Dedifferentiated amniotic fluid mesenchymal stem cell (primary cell): ENCODE results near the gene RTKN.
"Not testable (repeated sequence)": the region's sequence is repeated elsewhere in the genome, so short reads cannot be mapped to it uniquely, and the experiment has no call there.

Experiments
- DNase-seq: peaks from one replicate; pipeline ENCODE4 v3.0.0-alpha.2; 2016; ENCODE audit errors: extremely low spot score

The RTKN gene

GRCh38 chr2:74439373-74439772 is 2.4 kb downstream of the RTKN start:
- DNase-seq, result no peak

GRCh38 chr2:74438248-74438647 is 3.5 kb downstream of the RTKN start:
- no peak for DNase-seq

GRCh38 chr2:74436848-74437695 is 4.7 kb downstream of the RTKN start:
- DNase-seq, result no peak

DNA sequence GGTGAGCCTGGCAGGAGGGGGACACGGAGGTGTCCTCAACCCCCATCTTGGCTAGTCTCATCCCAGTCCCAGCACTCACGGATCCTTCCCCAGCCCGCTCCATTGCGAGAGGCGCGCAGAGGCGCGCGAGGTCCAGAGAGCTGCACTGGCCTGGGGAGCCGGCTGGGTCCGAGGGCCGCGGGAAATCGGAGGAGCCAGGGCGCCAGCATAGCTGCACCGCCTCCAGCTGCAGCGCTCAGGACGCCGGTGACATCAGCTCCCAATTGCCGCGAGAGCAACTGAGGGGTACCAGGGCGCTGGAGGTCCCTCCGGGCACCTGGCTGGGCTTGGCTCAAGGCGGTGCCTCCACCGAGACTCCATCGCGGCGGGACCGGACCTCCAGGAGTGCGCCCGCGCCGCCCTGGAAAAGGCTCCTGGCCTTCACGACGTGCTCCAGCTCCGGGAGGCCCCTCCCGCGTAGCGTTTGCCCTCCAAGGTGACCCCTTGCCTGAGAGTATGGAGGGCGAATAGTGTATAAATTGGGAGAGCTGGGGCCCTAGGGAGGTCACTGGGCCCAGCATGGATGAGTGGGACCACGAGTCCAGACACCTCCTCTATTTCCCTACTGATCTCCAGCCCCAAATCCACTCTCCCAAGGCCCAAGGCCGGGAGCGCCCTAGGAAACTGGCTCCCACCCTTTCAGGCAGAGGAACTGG is 5.5 kb downstream of the RTKN start:
- no peak for DNase-seq

- no peak for DNase-seq
Observed at GRCh38 chr2:74430502-74430901, 11.2 kb downstream of the RTKN start.

- DNase-seq, result no peak
Observed at GRCh38 chr2:74429487-74430451, 12.0 kb downstream of the RTKN start.

GRCh38 chr2:74428675-74429074 is 13.1 kb downstream of the RTKN start:
- DNase-seq, result no peak

GRCh38 chr2:74427551-74427950 is 14.2 kb downstream of the RTKN start:
- no peak for DNase-seq

- no peak for DNase-seq
Observed at GRCh38 chr2:74426181-74426758, 15.5 kb downstream of the RTKN start.

GRCh38 chr2:74425523-74425922 is 16.2 kb downstream of the RTKN start:
- no peak for DNase-seq

DNA sequence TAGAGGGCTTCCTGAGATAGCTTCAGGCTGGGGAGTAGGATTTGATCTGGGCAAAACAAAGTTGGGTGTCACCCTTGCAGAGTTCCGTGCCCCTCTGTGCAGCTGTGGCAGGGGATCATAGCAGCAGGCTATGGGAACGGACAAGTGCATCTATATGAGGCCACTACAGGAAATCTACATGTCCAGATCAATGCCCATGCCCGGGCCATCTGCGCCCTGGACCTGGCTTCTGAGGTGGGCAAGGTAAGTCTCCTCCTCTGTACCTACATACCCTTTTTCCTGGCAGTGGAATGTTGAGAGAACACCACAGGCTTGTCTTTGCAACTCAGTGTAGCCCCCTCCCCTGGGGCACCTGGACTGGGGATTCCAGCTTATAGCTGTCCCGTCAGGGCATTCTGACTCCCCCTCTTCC is 16.7 kb downstream of the RTKN start:
- no peak for DNase-seq

DNA sequence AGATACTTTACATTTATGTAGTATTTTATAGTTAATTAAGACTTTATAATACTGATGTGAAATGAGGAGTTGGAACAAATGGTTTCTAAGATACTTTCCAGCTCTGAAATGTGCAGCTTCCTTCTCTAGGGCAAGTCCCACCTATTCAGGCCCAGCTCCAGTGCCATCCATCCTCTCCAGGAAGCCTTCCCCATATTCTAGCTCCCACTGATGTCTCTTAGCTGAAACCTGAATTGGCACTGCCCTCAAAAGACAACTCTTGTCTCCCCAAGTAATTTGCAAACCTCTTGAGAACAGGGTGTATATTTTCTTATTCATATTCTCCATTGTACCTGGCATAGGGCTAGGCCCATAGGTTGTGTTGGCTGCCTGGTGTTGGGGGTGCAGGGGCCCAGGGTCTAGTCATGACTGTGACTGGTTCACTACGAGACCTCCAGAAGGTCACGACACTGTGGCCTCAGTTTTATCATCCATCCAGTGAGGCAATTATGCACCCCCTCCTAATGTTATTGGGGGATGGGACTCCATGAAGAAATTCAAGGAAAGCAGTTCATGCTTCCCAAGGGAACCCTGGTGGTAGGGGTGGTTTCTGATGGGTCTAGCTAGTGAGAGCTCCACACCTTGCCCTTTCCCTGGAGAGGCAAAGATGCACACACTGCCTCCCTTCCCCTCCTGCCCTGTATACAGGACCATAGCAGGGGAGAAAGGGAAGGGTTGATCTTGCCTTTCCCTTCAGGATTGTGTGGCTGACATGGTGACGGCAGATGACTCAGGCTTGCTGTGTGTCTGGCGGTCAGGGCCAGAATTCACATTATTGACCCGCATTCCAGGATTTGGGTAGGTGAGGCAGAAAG is 17.4 kb downstream of the RTKN start:
- DNase-seq, result no peak

- DNase-seq, result no peak
Observed at GRCh38 chr2:74423231-74424095, 18.3 kb downstream of the RTKN start.

GRCh38 chr2:74421221-74421870 is 20.4 kb downstream of the RTKN start, which contains the start of the genes C2orf81 and WDR54:
TSS of gene C2orf81 (minus strand) at chr2:74421619. CDS start at chr2:74421560, 59 bp downstream.
TSS of gene WDR54 (plus strand) at chr2:74421730. CDS start at chr2:74422154, 424 bp downstream.
- peak; percentile 53 for DNase-seq

DNA sequence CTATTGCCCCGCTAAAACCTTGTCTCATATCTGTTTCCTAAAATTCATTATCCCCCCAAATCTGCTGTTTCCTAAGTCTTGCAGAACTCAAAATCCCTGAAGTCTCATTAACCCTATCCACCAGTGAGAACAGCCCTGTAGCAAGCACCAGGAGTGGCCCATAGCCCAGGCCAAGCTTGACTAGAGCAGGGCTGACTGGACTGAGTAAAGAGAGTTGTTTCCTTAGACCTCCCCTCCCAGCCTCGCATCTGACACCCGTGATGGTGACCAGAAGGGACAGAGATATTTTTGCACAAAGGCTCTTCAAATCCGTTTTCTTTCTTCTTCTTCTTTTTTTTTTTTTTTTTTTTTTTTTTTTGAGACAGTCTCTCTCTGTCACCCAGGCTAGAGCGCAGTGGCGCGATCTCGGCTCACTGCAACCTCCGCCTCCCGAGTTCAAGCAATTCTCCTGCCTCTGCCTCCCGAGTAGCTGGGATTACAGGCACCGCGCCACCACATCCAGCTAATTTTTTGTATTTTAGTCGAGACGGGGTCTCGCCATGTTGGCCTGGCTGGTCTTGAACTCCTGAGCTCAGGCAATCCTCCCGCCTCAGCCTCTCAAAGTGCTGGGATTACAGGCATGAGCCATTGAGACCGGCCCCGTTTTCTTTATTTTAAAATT is 21.2 kb downstream of the RTKN start:
- DNase-seq, result not testable (repeated sequence)

GRCh38 chr2:74420006-74420405 is 21.7 kb downstream of the RTKN start:
- no peak for DNase-seq

DNA sequence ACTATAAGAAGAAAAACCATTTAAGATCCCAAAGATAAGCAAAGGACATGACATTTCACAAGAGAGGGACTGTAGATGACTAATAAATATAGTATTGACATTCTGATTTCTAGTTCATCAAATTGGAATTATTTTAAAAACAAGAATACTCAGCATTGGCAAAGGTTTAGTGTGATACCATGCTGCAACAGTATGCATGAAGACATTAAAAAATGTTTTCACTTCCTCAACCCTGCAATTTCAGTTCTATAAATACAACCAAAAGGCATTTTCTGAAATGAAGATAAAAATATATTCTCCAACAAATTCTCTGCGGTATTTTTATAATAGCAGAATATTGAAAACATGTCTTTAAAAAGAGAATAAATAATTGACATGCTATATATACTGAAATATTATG is 22.4 kb downstream of the RTKN start:
- no peak for DNase-seq

- DNase-seq, result no peak
Observed at GRCh38 chr2:74418312-74418711, 23.4 kb downstream of the RTKN start.
